Measurements from ENCODE around the gene WFIKKN2. TPM values are rescaled to one million over a fixed set of nuclear protein-coding genes. Genes with fewer than 3 reads are reported as not detected.

The WFIKKN2 gene
- total and polyA plus RNA-seq, 2 experiments from 2014 or later, result not detected

- peaks cover 35% of the 10 kb centered on the region for H3K4me1 ChIP-seq (ENCODE audit: insufficient read depth)
- Mint-ChIP-seq H3K27ac (no peak overlapping the region; the same call in 1 of the 2 replicates), H3K36me3 (ENCODE audit: low read depth) (no peaks in the 10 kb centered on the region), H3K4me1 (peaks cover 48% of the 10 kb centered on the region), H3K4me3 (no peak overlapping the region), H3K9me3 (no peaks in the 10 kb centered on the region), H3K27me3 (ENCODE audit: insufficient read depth, low read depth, poor library complexity) (peaks cover 19% of the 10 kb centered on the region)
- H3K27ac ChIP-seq (ENCODE audit: low read depth), result no peak overlapping the region
- ATAC-seq (no peak), DNase-seq (ENCODE audit: low spot score) (no peak)
- no peak overlapping the region for H3K4me3 ChIP-seq
- H3K79me2 ChIP-seq (replicated peaks; ENCODE audit: insufficient read depth), result no peaks in the 10 kb centered on the region
- no peaks in the 10 kb centered on the region for H3F3A ChIP-seq (replicated peaks; ENCODE audit: low read depth)
- no peak for TF ChIP-seq POLR2AphosphoS5 (IDR thresholded peaks at IDR 0.05; ENCODE audit: low read depth)
- no peak overlapping the region for H2AFZ ChIP-seq
- H3K27me3 ChIP-seq (ENCODE audit: insufficient read depth), result no peaks in the 10 kb centered on the region
- no peaks in the 10 kb centered on the region for H4K20me1 ChIP-seq (replicated peaks; ENCODE audit: insufficient read depth)
- H3K36me3 ChIP-seq (ENCODE audit: insufficient read depth), result no peaks in the 10 kb centered on the region; the same call in 1 of the 2 replicates
- H3K4me2 ChIP-seq, result no peak overlapping the region
- H3K9me2 ChIP-seq (ENCODE audit: insufficient read depth), result no peaks in the 10 kb centered on the region
Observed at GRCh38 chr17:50832267-50832863, 3.0 kb upstream of the WFIKKN2 start.

- Histone ChIP-seq H3K79me2 (replicated peaks; ENCODE audit: insufficient read depth) (no peaks in the 10 kb centered on the region), H2AFZ (no peak overlapping the region), H3K4me1 (ENCODE audit: insufficient read depth) (peaks cover 35% of the 10 kb centered on the region), H4K20me1 (replicated peaks; ENCODE audit: insufficient read depth) (no peaks in the 10 kb centered on the region), H3F3A (replicated peaks; ENCODE audit: low read depth) (no peaks in the 10 kb centered on the region), H3K36me3 (ENCODE audit: insufficient read depth) (no peaks in the 10 kb centered on the region; the same call in 1 of the 2 replicates), H3K9me2 (ENCODE audit: insufficient read depth) (no peaks in the 10 kb centered on the region), H3K4me3 (no peak overlapping the region), H3K27ac (ENCODE audit: low read depth) (no peak overlapping the region), H3K4me2 (no peak overlapping the region), H3K27me3 (ENCODE audit: insufficient read depth) (no peaks in the 10 kb centered on the region)
- H3K36me3 Mint-ChIP-seq (ENCODE audit: low read depth), result no peaks in the 10 kb centered on the region
- peaks cover 19% of the 10 kb centered on the region for H3K27me3 Mint-ChIP-seq (ENCODE audit: insufficient read depth, low read depth, poor library complexity)
- no peak overlapping the region; the same call in 1 of the 2 replicates for H3K27ac Mint-ChIP-seq
- H3K9me3 Mint-ChIP-seq, result no peaks in the 10 kb centered on the region
- H3K4me1 Mint-ChIP-seq, result peaks cover 48% of the 10 kb centered on the region
- DNase-seq (ENCODE audit: low spot score) (no peak), ATAC-seq (no peak)
- H3K4me3 Mint-ChIP-seq, result no peak overlapping the region
- no peak for TF ChIP-seq POLR2AphosphoS5 (IDR thresholded peaks at IDR 0.05; ENCODE audit: low read depth)
- TF ChIP-seq REST (IDR thresholded peaks at IDR 0.05; ENCODE audit: unreplicated experiment), result no peak
- no peak for TF ChIP-seq ETS1 (IDR thresholded peaks at IDR 0.05)
- TF ChIP-seq NANOG (IDR thresholded peaks at IDR 0.05; ENCODE audit: borderline replicate concordance), result no peak
- no peak for TF ChIP-seq STAT1 (IDR thresholded peaks at IDR 0.05; ENCODE audit: unreplicated experiment)
- no peak for TF ChIP-seq EZH2 (IDR thresholded peaks at IDR 0.05; ENCODE audit: low read depth, unreplicated experiment)
- TF ChIP-seq ZNF462 (CRISPR knock-in tag; IDR thresholded peaks at IDR 0.05), result no peak
- no peak for TF ChIP-seq EZH2phosphoT487 (IDR thresholded peaks at IDR 0.05; ENCODE audit: unreplicated experiment)
Observed at GRCh38 chr17:50832864-50833381, 2.5 kb upstream of the WFIKKN2 start.

Data from GM23338 (cell line).